ENCODE results near the gene EFCAB8.

Gene EFCAB8

DNA sequence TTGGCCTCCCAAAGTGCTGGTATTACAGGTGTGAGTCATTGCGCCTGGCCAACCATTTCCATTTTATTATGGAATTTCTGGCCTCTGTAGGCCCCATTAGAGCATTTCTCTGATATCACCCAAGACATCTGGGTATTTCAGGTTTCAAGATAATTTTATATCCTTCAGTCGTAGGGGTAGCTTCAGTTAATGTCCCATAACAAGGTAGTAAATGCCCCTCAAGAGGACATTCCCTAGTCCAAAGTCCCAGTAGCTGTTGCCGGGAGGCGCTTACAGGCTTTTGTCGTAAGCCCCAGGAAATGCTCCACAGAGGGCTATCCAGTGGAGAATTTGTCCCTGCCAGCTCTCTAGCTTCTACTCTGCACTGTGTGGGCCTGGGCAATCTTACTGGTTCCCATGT is 24.4 kb downstream of the EFCAB8 start:
- H3K4me3 ChIP-seq (replicated peaks; ENCODE audit: low read depth, low read length), result no peak overlapping the region
- no peak for TF ChIP-seq CTCF (IDR thresholded peaks at IDR 0.05; ENCODE audit: low read length, missing control alignments)
- DNase-seq (ENCODE audit: low read depth), result no peak

DNA sequence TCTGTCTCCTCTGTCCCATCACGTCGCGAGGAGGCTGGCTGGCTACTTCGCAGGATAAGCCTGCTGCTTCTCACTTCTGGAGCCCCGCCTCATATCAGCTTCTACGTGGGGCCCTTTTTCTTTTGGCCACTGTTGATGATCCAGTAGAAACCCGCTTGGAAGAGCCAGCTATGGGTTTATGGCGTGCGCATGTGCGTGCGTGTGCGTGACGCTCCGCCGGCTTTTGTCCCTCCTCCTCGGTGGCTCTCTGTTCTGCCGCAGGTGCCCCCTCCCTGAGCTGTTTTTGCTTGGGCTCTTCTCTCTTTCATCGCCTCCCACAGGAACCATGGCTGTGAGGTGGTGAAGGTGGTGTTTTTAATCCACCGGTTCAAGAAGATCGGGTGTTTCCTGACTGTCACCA is 26.5 kb downstream of the EFCAB8 start:
- DNase-seq (ENCODE audit: low read depth), result no peak
- H3K4me3 ChIP-seq (replicated peaks; ENCODE audit: low read depth, low read length), result no peak overlapping the region
- TF ChIP-seq CTCF (IDR thresholded peaks at IDR 0.05; ENCODE audit: low read length, missing control alignments), result no peak

DNA sequence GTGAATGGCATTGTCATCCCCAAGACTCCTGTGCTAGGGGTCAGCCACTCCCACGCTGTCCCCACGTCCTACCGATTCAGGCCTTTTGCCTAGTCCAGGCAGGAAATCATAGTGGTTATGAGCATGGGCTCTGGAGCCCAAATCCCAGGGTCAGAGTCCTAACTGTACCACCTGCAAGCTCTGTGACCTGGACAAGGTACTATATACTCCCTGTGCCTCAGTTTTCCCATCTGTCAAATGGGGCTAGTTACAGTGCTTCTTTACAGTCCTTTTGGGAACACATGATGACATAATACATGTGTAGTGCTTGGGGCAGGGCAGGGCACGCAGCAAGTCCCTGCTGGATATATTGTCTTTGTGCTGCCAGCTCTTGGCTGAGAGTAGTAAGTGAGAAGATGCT is 27.2 kb downstream of the EFCAB8 start:
- no peak for TF ChIP-seq CTCF (IDR thresholded peaks at IDR 0.05; ENCODE audit: low read length, missing control alignments)

GRCh38 chr20:32886652-32887051 is 27.9 kb downstream of the EFCAB8 start:
- no peak for TF ChIP-seq CTCF (IDR thresholded peaks at IDR 0.05; ENCODE audit: low read length, missing control alignments)
- H3K4me3 ChIP-seq (replicated peaks; ENCODE audit: low read depth, low read length), result no peak overlapping the region
- DNase-seq (ENCODE audit: low read depth), result no peak

More for the DNA sequence above, 27.2 kb downstream of the EFCAB8 start:
- no peak for DNase-seq (ENCODE audit: low read depth)
- H3K4me3 ChIP-seq (replicated peaks; ENCODE audit: low read depth, low read length), result no peak overlapping the region

DNA sequence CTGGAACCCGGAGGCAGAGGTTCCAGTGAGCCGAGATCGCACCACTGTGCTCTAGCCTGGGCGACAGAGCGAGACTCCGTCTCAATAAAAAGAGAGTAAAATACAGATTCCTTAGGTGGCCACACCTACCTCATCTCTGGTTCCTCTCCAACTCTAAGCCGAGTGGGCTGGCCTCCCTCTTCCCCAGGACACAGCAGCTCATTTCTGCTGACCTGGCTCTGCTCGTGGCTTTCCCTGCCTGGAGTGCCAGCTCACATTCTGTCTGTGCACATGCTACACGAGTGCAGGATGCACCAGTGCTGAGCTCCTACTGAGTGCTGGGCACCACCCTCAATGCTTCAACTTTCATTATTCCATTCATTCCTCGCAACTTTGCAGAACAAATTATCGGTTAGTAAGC is 28.8 kb downstream of the EFCAB8 start:
- TF ChIP-seq CTCF (IDR thresholded peaks at IDR 0.05; ENCODE audit: low read length, missing control alignments), result no peak
- DNase-seq (ENCODE audit: low read depth), result no peak
- H3K4me3 ChIP-seq (replicated peaks; ENCODE audit: low read depth, low read length), result no peak overlapping the region

- TF ChIP-seq CTCF (IDR thresholded peaks at IDR 0.05; ENCODE audit: low read length, missing control alignments), result no peak
- no peak overlapping the region for H3K4me3 ChIP-seq (replicated peaks; ENCODE audit: low read depth, low read length)
- no peak for DNase-seq (ENCODE audit: low read depth)
Observed at GRCh38 chr20:32888636-32889035, 29.9 kb downstream of the EFCAB8 start.

DNA sequence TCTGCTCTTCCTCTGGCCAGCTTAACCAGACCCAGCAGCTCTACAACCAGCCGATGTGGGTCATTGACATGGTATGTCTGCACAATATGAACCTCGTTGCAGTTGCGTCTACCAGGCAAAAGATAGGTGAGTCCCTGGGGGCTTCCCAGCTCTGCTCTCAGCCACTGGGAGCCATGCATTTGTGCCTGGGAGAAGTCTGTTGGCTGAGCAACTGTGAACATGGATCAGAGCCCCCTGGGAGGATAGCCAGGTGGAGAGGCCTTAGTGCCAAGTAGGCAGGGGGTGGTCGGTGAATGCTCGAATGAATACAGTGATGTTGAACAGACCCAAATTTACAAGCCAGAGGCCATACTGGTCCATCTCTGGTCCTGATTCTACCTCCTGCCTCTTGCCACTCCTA is 30.6 kb downstream of the EFCAB8 start:
- no peak for TF ChIP-seq CTCF (IDR thresholded peaks at IDR 0.05; ENCODE audit: low read length, missing control alignments)
- DNase-seq (ENCODE audit: low read depth), result no peak
- no peak overlapping the region for H3K4me3 ChIP-seq (replicated peaks; ENCODE audit: low read depth, low read length)

All from fibroblast of pulmonary artery (primary cell).